GM04504 (cell line): ENCODE results near the gene GPR68.
"Not testable (repeated sequence)": the region's sequence is repeated elsewhere in the genome, so short reads cannot be mapped to it uniquely, and the experiment has no call there.

Experiments
- DNase-seq: peaks from one replicate; pipeline ENCODE4 v3.0.0-alpha.2; 2012; ENCODE audit warnings: low read depth

The GPR68 gene

GRCh38 chr14:91228112-91229004 is 16.1 kb downstream of the GPR68 start:
- DNase-seq = no peak

GRCh38 chr14:91227183-91227628 is 17.3 kb downstream of the GPR68 start:
- DNase-seq = no peak

GRCh38 chr14:91226360-91226759 is 18.1 kb downstream of the GPR68 start:
- not testable (repeated sequence) for DNase-seq

- DNase-seq = no peak
Measured at GRCh38 chr14:91225025-91225424, 19.5 kb downstream of the GPR68 start.

- no peak for DNase-seq
Measured at GRCh38 chr14:91223028-91223783, 21.3 kb downstream of the GPR68 start.

- no peak for DNase-seq
Measured at GRCh38 chr14:91221270-91221669, 23.2 kb downstream of the GPR68 start.

- no peak for DNase-seq
Measured at GRCh38 chr14:91220581-91221000, 23.9 kb downstream of the GPR68 start.

- no peak for DNase-seq
Measured at GRCh38 chr14:91219517-91220389, 24.8 kb downstream of the GPR68 start.

- no peak for DNase-seq
Measured at GRCh38 chr14:91218014-91218413, 26.5 kb downstream of the GPR68 start.

GRCh38 chr14:91216731-91217226 is 27.7 kb downstream of the GPR68 start:
- DNase-seq = no peak

GRCh38 chr14:91215381-91215780 is 29.1 kb downstream of the GPR68 start:
- no peak for DNase-seq

- DNase-seq = no peak
Measured at GRCh38 chr14:91214306-91214705, 30.2 kb downstream of the GPR68 start.

GRCh38 chr14:91211017-91211416 is 33.5 kb downstream of the GPR68 start:
- DNase-seq = no peak

GRCh38 chr14:91207008-91207407 is 37.5 kb downstream of the GPR68 start:
- no peak for DNase-seq

GRCh38 chr14:91205459-91205858 is 39.0 kb downstream of the GPR68 start:
- no peak for DNase-seq

GRCh38 chr14:91204657-91205056 is 39.8 kb downstream of the GPR68 start:
- no peak for DNase-seq

GRCh38 chr14:91202234-91202974 is 42.1 kb downstream of the GPR68 start:
- no peak for DNase-seq

GRCh38 chr14:91200802-91201201 is 43.7 kb downstream of the GPR68 start:
- DNase-seq = not testable (repeated sequence)

- no peak for DNase-seq
Measured at GRCh38 chr14:91197631-91198030, 46.9 kb downstream of the GPR68 start.

- no peak for DNase-seq
Measured at GRCh38 chr14:91195881-91196280, 48.6 kb downstream of the GPR68 start.

GRCh38 chr14:91193069-91193468 is 51.4 kb downstream of the GPR68 start:
- DNase-seq = no peak
